HepG2 (cell line): ENCODE results near the gene WASF1.

ENCODE experiments used
- BHLHE40 ChIP-seq: IDR thresholded peaks from 2 replicates; pipeline ENCODE4 v1.6.1; 2011; ENCODE audit warnings: low read length, improper control_type of control experiment
- CTCF ChIP-seq: sonication (generic); formaldehyde crosslinking; IDR thresholded peaks from 2 replicates; pipeline ENCODE4 v1.5.0; 2020; ENCODE audit warnings: mild to moderate bottlenecking, missing genetic modification reagents, moderate library complexity
- MAFK ChIP-seq, 2 experiments: IDR thresholded peaks in 1 of 2; conservative IDR thresholded peaks in 1 of 2; 2 replicates each; pipeline ENCODE4 v1.6.1; 2011; ENCODE audit warnings: improper control_type of control experiment in 2 of 2, low read length in 2 of 2
- PAX8 ChIP-seq: sonication (generic); formaldehyde crosslinking; IDR thresholded peaks from 2 replicates; pipeline ENCODE4 v1.8.0; 2022; ENCODE audit warnings: mild to moderate bottlenecking, missing genetic modification reagents, borderline replicate concordance
- PHF5A ChIP-seq: IDR thresholded peaks from one replicate; pipeline ENCODE4 v1.6.1; 2018; ENCODE audit warnings: low read depth, missing genetic modification reagents; ENCODE audit not compliant: unreplicated experiment
- RAD21 ChIP-seq: fragments of 450-650 bp; formaldehyde crosslinking; IDR thresholded peaks from 2 replicates; pipeline ENCODE4 v1.5.0; 2020; ENCODE audit warnings: mild to moderate bottlenecking
- REST ChIP-seq, 2 experiments: IDR thresholded peaks; 2 replicates each; pipeline ENCODE4 v1.6.1; 2011 to 2012; ENCODE audit warnings: low read length in 2 of 2, borderline replicate concordance in 1 of 2, low read depth in 1 of 2, mild to moderate bottlenecking in 1 of 2, moderate library complexity in 1 of 2
- SNAPC5 ChIP-seq: sonication (generic); formaldehyde crosslinking; IDR thresholded peaks from 2 replicates; pipeline ENCODE4 v1.8.1; 2023; ENCODE audit warnings: mild to moderate bottlenecking, missing genetic modification reagents, borderline replicate concordance
- TFDP2 ChIP-seq: sonication (generic); formaldehyde crosslinking; IDR thresholded peaks from 2 replicates; pipeline ENCODE4 v1.4.0; 2020; ENCODE audit warnings: missing genetic modification reagents
- TOPORS ChIP-seq: sonication (generic); formaldehyde crosslinking; IDR thresholded peaks from 2 replicates; pipeline ENCODE4 v1.8.0; 2023; ENCODE audit warnings: mild to moderate bottlenecking, missing genetic modification reagents
- ZBTB4 ChIP-seq: sonication (generic); formaldehyde crosslinking; IDR thresholded peaks from 2 replicates; pipeline ENCODE4 v1.4.0; 2020; ENCODE audit warnings: missing genetic modification reagents, mild to moderate bottlenecking, borderline replicate concordance
- ZBTB40 ChIP-seq, 2 experiments: fragments of 450-650 bp in 1 of 2; sonication (generic) in 1 of 2; formaldehyde crosslinking in 1 of 2; IDR thresholded peaks; 2 replicates each; pipeline versions ENCODE4 v1.6.1 to v1.8.0; 2016 to 2022; ENCODE audit warnings: antibody characterized with exemption in 1 of 2, mild to moderate bottlenecking in 1 of 2, missing genetic modification reagents in 1 of 2
- ZFP36 ChIP-seq: fragments of 150-350 bp; IDR thresholded peaks from 2 replicates; pipeline ENCODE4 v1.6.1; 2018; ENCODE audit warnings: borderline replicate concordance, low read length, low read depth; ENCODE audit not compliant: partially characterized antibody
- ZNF724P ChIP-seq: sonication (generic); formaldehyde crosslinking; IDR thresholded peaks from 2 replicates; pipeline ENCODE4 v1.8.0; 2022; ENCODE audit warnings: missing genetic modification reagents, borderline replicate concordance

GRCh38 chr6:110137924-110138887 is 41.3 kb downstream of the WASF1 start:
- TF ChIP-seq PHF5A (CRISPR knock-in tag) (no peak), ZBTB40 (IDR thresholded peaks at IDR 0.05) (no peak), ZBTB40 (CRISPR knock-in tag; IDR thresholded peaks at IDR 0.05) (no peak), SNAPC5 (CRISPR knock-in tag) (no peak), CTCF (no peak), ZFP36 (no peak), BHLHE40 (no peak), MAFK (conservative IDR thresholded peaks at IDR 0.05 in 1 of 2, IDR thresholded peaks at IDR 0.05 in 1 of 2; ENCODE audit: low read length in 2 of 2) (no peak), PAX8 (CRISPR knock-in tag) (no peak), ZBTB4 (no peak), TFDP2 (no peak), TOPORS (CRISPR knock-in tag) (no peak), REST (IDR thresholded peaks at IDR 0.05; ENCODE audit: borderline replicate concordance in 1 of 2, low read depth in 1 of 2, low read length in 2 of 2) (no peak), RAD21 (CRISPR knock-in tag) (no peak), ZNF724P (CRISPR knock-in tag) (no peak)
